Measurements from ENCODE around the gene HHIPL1.

HHIPL1 gene

GRCh38 chr14:99612071-99612737 lies 32.7 kb upstream of the HHIPL1 start:
- no peak for DNase-seq

GRCh38 chr14:99612738-99613330 lies 32.1 kb upstream of the HHIPL1 start:
- no peak for DNase-seq

- DNase-seq = no peak
Measured at GRCh38 chr14:99615497-99616157, 29.3 kb upstream of the HHIPL1 start.

- DNase-seq = no peak
Measured at GRCh38 chr14:99616832-99617800, 27.8 kb upstream of the HHIPL1 start.

- DNase-seq = no peak
Measured at GRCh38 chr14:99619835-99620834, 24.8 kb upstream of the HHIPL1 start.

- no peak for DNase-seq
Measured at GRCh38 chr14:99621948-99622347, 23.0 kb upstream of the HHIPL1 start.

GRCh38 chr14:99624024-99624423 lies 20.9 kb upstream of the HHIPL1 start:
- no peak for DNase-seq

- no peak for DNase-seq
Measured at GRCh38 chr14:99624971-99625370, 20.0 kb upstream of the HHIPL1 start.

GRCh38 chr14:99625476-99625875 lies 19.5 kb upstream of the HHIPL1 start:
- DNase-seq = no peak

- no peak for DNase-seq
Measured at GRCh38 chr14:99626041-99626648, 18.8 kb upstream of the HHIPL1 start.

GRCh38 chr14:99627100-99627499 lies 17.8 kb upstream of the HHIPL1 start:
- DNase-seq = no peak

GRCh38 chr14:99627510-99628381 lies 17.2 kb upstream of the HHIPL1 start:
- DNase-seq = no peak

GRCh38 chr14:99628887-99629618 lies 15.9 kb upstream of the HHIPL1 start:
- peak; percentile 69 for DNase-seq

GRCh38 chr14:99630202-99630601 lies 14.7 kb upstream of the HHIPL1 start:
- no peak for DNase-seq

GRCh38 chr14:99632410-99633035 lies 12.4 kb upstream of the HHIPL1 start:
- DNase-seq = no peak

- DNase-seq = no peak
Measured at GRCh38 chr14:99633141-99633540, 11.8 kb upstream of the HHIPL1 start.

- DNase-seq = no peak
Measured at GRCh38 chr14:99633918-99634317, 11.0 kb upstream of the HHIPL1 start.

GRCh38 chr14:99634443-99634842 lies 10.5 kb upstream of the HHIPL1 start:
- no peak for DNase-seq

- DNase-seq = no peak
Measured at GRCh38 chr14:99635116-99635515, 9.8 kb upstream of the HHIPL1 start.
